ENCODE data around the gene PRTG. TPM values are rescaled to one million over a fixed set of nuclear protein-coding genes. Genes with fewer than 3 reads are reported as not detected.
"Not testable (repeated sequence)": the region's sequence is repeated elsewhere in the genome, so short reads cannot be mapped to it uniquely, and the experiment has no call there.

PRTG gene, protein sequence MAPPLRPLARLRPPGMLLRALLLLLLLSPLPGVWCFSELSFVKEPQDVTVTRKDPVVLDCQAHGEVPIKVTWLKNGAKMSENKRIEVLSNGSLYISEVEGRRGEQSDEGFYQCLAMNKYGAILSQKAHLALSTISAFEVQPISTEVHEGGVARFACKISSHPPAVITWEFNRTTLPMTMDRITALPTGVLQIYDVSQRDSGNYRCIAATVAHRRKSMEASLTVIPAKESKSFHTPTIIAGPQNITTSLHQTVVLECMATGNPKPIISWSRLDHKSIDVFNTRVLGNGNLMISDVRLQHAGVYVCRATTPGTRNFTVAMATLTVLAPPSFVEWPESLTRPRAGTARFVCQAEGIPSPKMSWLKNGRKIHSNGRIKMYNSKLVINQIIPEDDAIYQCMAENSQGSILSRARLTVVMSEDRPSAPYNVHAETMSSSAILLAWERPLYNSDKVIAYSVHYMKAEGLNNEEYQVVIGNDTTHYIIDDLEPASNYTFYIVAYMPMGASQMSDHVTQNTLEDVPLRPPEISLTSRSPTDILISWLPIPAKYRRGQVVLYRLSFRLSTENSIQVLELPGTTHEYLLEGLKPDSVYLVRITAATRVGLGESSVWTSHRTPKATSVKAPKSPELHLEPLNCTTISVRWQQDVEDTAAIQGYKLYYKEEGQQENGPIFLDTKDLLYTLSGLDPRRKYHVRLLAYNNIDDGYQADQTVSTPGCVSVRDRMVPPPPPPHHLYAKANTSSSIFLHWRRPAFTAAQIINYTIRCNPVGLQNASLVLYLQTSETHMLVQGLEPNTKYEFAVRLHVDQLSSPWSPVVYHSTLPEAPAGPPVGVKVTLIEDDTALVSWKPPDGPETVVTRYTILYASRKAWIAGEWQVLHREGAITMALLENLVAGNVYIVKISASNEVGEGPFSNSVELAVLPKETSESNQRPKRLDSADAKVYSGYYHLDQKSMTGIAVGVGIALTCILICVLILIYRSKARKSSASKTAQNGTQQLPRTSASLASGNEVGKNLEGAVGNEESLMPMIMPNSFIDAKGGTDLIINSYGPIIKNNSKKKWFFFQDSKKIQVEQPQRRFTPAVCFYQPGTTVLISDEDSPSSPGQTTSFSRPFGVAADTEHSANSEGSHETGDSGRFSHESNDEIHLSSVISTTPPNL
- total RNA-seq = 100 to 1,000 TPM in 1 of 4 donors, 10 to 100 TPM in 3; 40.3 to 146 (median 89.0) TPM

GRCh38 chr15:55742927-55743728 is at the start of gene PRTG:
TSS of gene PRTG (minus strand) at chr15:55743152. CDS start at chr15:55742931, 221 bp downstream.
- 1 to 2% methylated on average over 9 to 13 of the region's 75 CpGs for WGBS, 2 donors
- TF ChIP-seq CTCF (IDR thresholded peaks at IDR 0.05) (no peak), POLR2A (IDR thresholded peaks at IDR 0.05) (peak; percentile 39 to 84)
- intact Hi-C loops (cut with DNase I) = loop anchor here (10.0 kb wide), 1 partner anchor 88 kb away; no protein-coding TSS in a partner anchor
- H3K9me3 ChIP-seq = no peaks in the 10 kb centered on the region
- DNase-seq = peak; percentile 90 to 91
- H3K27ac ChIP-seq = peak within 1 kb of the TSS; percentile 79 to 92 (median 87)
- H3K4me3 ChIP-seq (replicated peaks in 1 of 3) = peak within 1 kb of the TSS; percentile 69 to 97 (median 75)
- H3K36me3 ChIP-seq = no peaks in the 10 kb centered on the region
- H3K4me1 ChIP-seq = peaks cover 14 to 22% of the 10 kb centered on the region in 2 donors
- no peaks in the 10 kb centered on the region for H3K27me3 ChIP-seq

DNA sequence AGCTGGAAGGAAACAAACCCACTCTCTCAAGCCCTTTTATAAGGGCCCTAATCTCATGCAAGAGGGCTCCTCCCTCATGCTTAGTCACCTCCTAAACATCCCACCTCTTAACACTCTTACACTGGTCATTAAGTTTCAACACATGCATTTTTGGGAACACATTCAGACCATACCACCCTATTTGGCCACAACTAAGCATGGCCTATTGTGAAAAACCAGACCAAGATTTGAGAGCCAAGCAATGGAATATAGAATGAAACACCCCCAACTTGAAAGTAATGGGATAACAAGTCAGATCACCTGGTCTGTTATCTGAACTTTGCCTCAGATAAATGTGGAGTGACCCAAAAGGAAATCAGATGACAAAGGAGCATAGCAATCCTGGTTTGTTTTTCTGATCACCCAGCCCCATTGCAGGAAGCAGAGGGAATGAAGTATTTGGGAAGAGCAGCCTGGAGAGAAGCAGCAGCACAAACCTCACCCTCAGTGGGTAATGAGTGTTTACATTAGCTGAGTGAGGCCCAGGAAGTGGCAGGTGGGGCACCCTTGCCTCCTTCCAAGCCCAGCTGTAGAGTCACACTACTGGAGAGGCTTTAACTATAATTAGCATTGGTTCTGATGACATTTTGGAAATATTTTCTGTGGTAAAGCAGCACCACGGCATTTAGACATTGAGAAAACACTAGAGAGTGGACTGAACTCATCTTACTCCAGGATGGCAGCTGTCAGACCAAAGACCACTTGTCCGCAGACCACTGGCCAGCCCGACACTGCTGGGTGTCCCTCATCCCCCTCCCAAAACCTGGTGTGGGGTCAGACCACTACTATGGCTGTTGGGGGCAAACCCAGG is 48.8 kb upstream of the PRTG start:
- Histone ChIP-seq H3K9me3 (no peaks in the 10 kb centered on the region), H3K36me3 (no peaks in the 10 kb centered on the region), H3K4me1 (peaks cover 19 to 22% of the 10 kb centered on the region in 2 donors), H3K4me3 (replicated peaks in 1 of 3) (no peak overlapping the region), H3K27me3 (no peaks in the 10 kb centered on the region), H3K27ac (peak overlapping the region in 1 of 3 donors; percentile 39)
- intact Hi-C loops (cut with DNase I) = no loop called here
- TF ChIP-seq POLR2A (IDR thresholded peaks at IDR 0.05) (no peak), CTCF (IDR thresholded peaks at IDR 0.05) (no peak)
- peak in 1 of 2 donors; percentile 18 for DNase-seq
- 72 to 75% methylated on average over 3 of the region's 3 CpGs for WGBS, 2 donors

DNA sequence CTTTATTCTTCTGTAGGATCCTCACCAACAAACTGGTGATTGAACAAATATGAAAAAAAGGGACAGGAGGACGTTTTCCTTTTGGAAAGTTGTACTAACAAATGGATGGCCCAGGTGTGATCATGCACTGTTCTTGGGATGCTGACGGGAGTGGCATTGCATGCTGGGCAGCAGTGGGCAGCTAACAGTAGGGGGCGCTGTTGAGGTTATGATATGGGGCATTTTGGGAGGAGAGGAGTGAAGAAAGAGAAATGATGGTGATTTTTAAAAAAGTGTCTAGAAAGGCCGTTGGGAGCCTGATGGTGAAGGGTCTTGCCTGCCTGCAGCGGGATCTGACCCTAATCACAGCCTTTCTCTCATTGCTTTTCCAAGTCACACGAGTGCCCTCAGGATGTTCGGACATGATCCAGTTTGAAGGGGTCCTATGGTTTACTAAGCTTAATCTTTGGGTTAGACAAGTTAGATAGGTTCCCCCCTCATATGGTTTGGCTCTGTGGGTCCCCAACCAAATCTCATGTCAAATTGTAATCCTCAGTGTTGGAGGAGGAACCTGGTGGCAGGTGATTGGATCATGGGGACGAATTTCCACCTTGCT is 46.2 kb upstream of the PRTG start:
- intact Hi-C loops (cut with DNase I) = no loop called here
- Histone ChIP-seq H3K9me3 (no peaks in the 10 kb centered on the region), H3K4me3 (replicated peaks in 1 of 3) (no peak overlapping the region), H3K4me1 (peaks cover 8 to 9% of the 10 kb centered on the region in 2 donors), H3K36me3 (no peaks in the 10 kb centered on the region), H3K27me3 (no peaks in the 10 kb centered on the region), H3K27ac (no peak overlapping the region)
- TF ChIP-seq CTCF (IDR thresholded peaks at IDR 0.05) (peak in 4 of 6 experiments; percentile 13 to 49 (median 24)), POLR2A (IDR thresholded peaks at IDR 0.05) (no peak)
- DNase-seq = peak; percentile 12 to 26
- WGBS, 2 donors = 84 to 85% methylated on average over 8 of the region's 8 CpGs

GRCh38 chr15:55786341-55786740 is 43.4 kb upstream of the PRTG start:
- Histone ChIP-seq H3K9me3 (no peaks in the 10 kb centered on the region), H3K36me3 (no peaks in the 10 kb centered on the region), H3K4me1 (peaks cover 0 to under 1% of the 10 kb centered on the region in 2 donors), H3K4me3 (replicated peaks in 1 of 3) (no peak overlapping the region), H3K27ac (no peak overlapping the region), H3K27me3 (no peaks in the 10 kb centered on the region)
- no peak for DNase-seq
- intact Hi-C loops (cut with DNase I) = no loop called here
- 85 to 95% methylated on average over 3 of the region's 3 CpGs for WGBS, 2 donors
- TF ChIP-seq CTCF (IDR thresholded peaks at IDR 0.05) = no peak
- TF ChIP-seq POLR2A (IDR thresholded peaks at IDR 0.05) = no peak

DNA sequence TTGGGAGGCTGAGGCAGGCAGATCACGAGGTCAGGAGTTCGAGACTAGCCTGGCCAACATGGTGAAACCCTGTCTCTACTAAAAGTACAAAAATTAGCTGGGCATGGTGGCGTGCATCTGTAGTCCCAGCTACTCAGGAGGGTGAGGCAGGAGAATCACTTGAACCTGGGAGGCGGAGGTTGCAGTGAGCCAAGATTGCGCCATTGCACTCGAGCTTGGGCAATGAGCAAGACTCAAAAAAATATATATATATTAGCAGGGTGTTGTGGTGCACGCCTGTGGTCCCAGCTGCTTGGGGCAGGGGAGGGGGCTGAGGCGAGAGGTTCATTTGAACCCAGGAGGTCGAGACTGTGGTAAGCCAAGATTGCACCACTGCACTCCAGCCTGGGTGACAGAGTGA is 42.6 kb upstream of the PRTG start:
- 88 to 91% methylated on average over 9 of the region's 9 CpGs for WGBS, 2 donors
- H3K4me3 ChIP-seq (replicated peaks in 1 of 3); H3K9me3 ChIP-seq; H3K36me3 ChIP-seq; H3K27ac ChIP-seq; H3K4me1 ChIP-seq; intact Hi-C loops (cut with DNase I); H3K27me3 ChIP-seq; DNase-seq: not testable (repeated sequence)
